A204.1 (cell line): Measurements from ENCODE around the gene PRKCA.

Experiments used
- FAIRE-seq: peaks from 2 replicates; lab custom pipeline; 2012; peaks lifted over from hg19 to GRCh38; lab: Jason Lieb, UNC

PRKCA gene

GRCh38 chr17:66661411-66662256 lies 359.2 kb downstream of the PRKCA start:
- no peak for FAIRE-seq

DNA sequence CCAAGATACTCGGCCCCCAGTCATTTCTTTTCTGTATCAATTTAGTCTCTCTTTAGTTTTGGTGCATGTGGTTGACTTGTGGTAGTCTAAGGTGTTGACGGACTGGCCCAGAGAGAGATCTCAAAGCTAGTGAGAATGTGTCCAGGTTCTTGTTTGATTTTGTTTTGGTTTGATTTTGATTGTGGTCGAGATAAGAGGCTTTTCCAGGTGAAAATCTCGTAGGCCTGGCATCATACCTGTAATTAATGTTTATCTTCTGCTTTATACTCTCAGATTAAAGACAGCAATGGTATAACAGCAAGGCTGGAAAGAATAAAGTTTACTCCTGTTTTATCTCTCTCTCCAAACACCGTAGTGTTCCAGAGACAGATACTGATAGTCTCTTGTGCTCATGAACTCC lies 360.1 kb downstream of the PRKCA start:
- FAIRE-seq, result no peak

GRCh38 chr17:66663041-66663606 lies 360.7 kb downstream of the PRKCA start:
- FAIRE-seq, result no peak

DNA sequence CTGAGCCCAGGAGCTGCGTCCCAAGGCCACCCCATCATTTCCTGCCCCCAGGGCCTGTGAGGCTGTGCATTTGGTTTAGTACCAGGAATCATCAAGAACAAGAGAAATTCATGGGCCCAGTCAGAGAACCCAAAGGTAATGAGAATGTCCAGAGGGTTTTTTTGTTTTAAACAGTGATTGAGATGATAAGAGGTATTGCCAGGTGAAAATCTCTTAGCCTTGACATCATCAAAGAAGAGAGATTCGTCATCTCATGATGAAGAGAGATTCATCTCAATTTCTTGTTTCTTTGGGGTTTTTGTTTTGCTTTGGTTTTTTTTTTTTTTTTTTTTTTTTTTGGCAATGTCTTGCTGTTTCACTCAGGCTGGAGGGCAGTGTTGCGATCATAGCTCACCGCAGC lies 361.9 kb downstream of the PRKCA start:
- no peak for FAIRE-seq

GRCh38 chr17:66665194-66665593 lies 362.8 kb downstream of the PRKCA start:
- FAIRE-seq, result no peak

- no peak for FAIRE-seq
These were observed 364.7 kb downstream of the PRKCA start for GRCh38 chr17:66667090-66667489.

GRCh38 chr17:66667491-66668030 lies 365.1 kb downstream of the PRKCA start:
- no peak for FAIRE-seq

GRCh38 chr17:66670206-66670605 lies 367.8 kb downstream of the PRKCA start:
- FAIRE-seq, result no peak

- FAIRE-seq, result no peak
These were observed 368.7 kb downstream of the PRKCA start for GRCh38 chr17:66671156-66671555.

DNA sequence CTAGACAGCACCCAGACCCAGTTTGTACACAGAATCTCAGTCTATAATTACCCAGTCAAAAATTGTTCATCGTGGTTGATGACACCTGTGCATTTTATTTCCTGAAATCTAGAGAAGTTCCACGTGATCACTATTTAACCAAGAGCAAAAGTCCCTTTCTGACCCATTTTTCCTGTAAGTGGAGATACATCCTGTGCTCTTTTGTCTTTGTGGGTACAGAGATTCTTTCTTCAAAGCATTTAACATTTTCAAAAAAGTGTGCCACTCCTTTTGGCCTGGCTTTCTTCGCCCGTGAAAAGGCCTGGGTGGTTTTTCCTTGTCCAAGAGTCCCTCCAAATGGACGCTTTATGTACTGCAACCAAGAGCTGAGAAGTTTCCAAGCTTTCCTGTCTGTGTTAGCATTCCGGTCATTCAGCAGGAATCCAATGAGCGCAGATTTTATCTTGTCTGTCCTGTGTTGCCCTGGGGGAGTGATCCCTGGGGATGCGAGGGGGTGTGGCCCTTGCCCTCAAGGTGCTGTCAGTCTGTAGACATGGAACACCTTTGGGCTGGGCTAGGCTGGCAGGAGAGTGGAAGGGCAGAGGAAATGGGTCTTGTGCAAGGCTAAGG lies 371.4 kb downstream of the PRKCA start:
- peak; percentile 41 for FAIRE-seq

DNA sequence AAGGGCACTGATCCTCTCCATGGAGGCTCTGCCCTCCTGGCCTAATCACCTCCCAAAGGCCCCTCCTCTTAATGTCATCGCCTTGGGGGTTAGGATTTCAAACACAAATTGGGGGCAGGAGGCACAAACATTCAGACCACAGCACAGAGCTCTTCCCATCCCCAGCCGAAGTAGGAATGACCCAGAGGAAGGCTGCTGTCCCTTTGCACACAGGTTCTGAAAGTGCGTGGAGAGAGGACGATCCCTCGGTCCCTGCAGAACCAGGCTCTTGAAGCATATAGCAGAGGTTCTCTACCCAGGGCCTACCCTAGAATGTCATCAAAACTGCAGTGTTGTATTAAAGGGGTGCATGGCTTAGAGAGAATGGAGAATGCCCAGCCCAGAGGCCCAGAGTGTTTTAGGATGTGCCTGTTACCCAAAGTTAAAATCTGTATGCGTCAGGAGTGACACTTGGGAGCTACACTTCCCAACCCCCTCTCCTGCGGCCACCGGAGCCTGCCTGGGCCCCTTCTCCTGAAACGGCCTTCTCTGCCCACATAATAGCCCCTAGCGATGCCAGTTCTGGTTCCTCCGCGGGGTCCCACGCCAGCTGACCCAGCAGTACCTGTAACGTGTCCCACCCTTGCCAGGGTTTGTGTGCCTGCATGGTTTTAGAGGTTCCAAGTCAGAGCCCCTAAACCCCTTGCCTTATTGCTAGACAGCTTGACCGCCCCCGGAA lies 373.0 kb downstream of the PRKCA start:
- no peak for FAIRE-seq

DNA sequence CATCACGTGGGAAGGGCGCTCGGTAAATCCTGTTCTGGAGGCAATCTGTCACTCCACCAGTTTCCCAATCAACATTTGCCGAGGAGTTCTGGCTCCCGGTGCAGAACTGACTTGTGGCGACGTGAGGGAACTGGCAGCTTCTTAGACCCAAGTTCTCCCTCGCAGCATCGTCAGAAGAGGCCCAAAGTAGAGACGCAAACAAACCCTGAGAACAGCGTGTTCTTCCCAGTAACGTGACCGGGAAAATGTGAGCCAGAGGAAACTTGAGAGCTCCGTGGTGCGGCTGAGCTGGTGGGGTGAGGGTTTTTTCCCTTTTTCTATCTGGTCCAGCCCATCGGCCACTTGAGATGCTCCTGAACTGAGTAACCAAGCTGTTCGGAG lies 373.6 kb downstream of the PRKCA start:
- FAIRE-seq, result no peak

DNA sequence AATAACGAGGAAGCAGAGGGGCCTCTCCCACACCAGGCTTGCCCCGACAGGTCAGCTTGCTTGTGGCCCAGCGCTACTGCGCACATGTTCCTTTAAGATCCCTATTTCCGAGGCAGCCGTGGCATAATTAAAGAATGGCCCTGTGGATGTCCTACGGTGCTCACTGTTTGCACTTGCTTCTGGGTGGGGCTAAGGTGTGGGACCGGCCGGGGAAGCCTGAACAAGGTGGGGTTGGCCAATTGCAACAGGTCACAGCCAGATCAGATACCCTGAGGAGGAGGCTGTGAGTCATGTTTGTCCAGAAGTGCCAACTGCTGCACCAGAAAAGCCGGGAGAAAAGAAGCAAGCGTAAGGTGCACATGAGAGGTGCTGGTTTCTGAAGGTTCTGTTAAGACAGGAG lies 374.0 kb downstream of the PRKCA start:
- FAIRE-seq, result no peak

- no peak for FAIRE-seq
These were observed 375.0 kb downstream of the PRKCA start for GRCh38 chr17:66677201-66677981.

DNA sequence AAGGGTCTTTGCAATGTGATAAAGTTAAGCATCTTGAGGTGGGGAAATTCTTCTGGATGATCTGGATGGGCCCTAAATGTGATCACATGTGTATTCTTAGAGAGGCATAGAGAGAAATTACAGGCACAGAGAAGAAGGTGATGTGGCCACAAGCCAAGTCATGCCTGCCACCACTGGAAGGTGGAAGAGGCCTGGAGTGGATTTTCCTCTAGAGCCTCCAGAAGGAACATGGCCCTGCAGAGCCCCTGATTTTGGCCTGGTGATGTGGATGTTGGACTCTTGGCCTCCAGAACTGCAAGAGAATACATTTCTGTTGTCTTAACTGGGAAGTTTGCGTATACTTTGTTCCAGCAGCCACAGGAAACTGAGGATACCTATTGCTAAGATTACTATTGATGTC lies 375.6 kb downstream of the PRKCA start:
- FAIRE-seq, result no peak

DNA sequence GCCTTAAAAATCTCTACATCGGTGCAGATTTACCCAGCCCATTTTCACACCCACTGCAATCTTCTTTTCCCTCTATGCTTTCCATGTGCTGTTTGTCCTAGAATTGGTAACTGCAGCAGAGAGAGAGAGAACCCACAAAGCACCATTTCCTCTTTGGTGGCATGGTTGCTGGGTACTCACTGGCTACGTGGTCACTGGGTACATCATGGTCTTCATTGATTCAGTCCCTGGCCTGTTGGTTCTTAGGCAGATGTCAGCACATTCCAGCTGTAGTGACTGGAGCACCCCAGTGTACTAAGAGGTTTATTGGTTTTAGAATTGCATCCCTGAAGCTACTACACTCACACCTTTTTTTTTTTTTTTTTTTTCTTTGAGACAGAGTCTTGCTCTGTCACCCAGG lies 376.4 kb downstream of the PRKCA start:
- no peak for FAIRE-seq

- FAIRE-seq, result no peak
These were observed 377.5 kb downstream of the PRKCA start for GRCh38 chr17:66679631-66680517.

- no peak for FAIRE-seq
These were observed 379.9 kb downstream of the PRKCA start for GRCh38 chr17:66682283-66682682.

- no peak for FAIRE-seq
These were observed 381.8 kb downstream of the PRKCA start for GRCh38 chr17:66684261-66684660.

- FAIRE-seq, result no peak
These were observed 382.3 kb downstream of the PRKCA start for GRCh38 chr17:66684731-66685130.

GRCh38 chr17:66686601-66687000 lies 384.2 kb downstream of the PRKCA start:
- FAIRE-seq, result no peak
